Measurements from ENCODE around the gene GALNT15.

The GALNT15 gene

DNA sequence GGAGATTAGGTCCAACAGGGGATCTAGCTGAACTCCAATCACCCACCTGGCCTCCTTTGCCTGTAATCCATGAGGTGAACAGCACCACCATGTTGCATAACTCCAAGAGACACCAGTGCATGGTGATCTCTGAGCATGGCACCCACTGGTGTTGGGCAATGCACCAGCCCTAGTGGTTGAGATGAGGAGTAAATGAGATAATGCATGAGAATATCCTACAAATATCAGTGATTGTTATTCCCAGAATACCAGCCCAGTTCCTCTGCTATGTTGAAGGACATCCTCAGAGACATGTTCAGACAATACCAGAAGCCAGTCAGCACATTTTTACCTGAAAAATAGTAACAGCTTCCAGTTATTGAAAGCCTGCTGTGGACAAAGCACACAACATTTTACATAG lies 14.7 kb downstream of the GALNT15 start:
- Histone ChIP-seq H2AFZ (ENCODE audit: low read length) (no peak overlapping the region), H3K9me2 (ENCODE audit: low read depth, low read length) (no peaks in the 10 kb centered on the region), H3K27ac (ENCODE audit: low read depth, low read length, poor library complexity, severe bottlenecking) (no peak overlapping the region), H3K4me3 (ENCODE audit: low read depth, low read length, poor library complexity, severe bottlenecking) (no peak overlapping the region), H3K9me3 (ENCODE audit: low read length) (no peaks in the 10 kb centered on the region), H3K79me2 (ENCODE audit: insufficient read depth, low read length) (no peaks in the 10 kb centered on the region), H3F3A (ENCODE audit: insufficient read depth, low read length) (no peaks in the 10 kb centered on the region), H3K9ac (ENCODE audit: low read length) (no peak overlapping the region), H3K4me1 (ENCODE audit: insufficient read depth, low read length, severe bottlenecking) (no peaks in the 10 kb centered on the region), H3K27me3 (ENCODE audit: insufficient read depth, low read length) (peaks cover 3% of the 10 kb centered on the region; the same call in 1 of the 2 replicates), H3K36me3 (ENCODE audit: insufficient read depth, low read length) (no peaks in the 10 kb centered on the region), H3K4me2 (ENCODE audit: low read length) (no peak overlapping the region), H4K20me1 (ENCODE audit: insufficient read depth, low read length) (no peaks in the 10 kb centered on the region)
- TF ChIP-seq EZH2 (IDR thresholded peaks at IDR 0.05; ENCODE audit: borderline replicate concordance, low read length), result no peak
- TF ChIP-seq CTCF (IDR thresholded peaks at IDR 0.05; ENCODE audit: low read length), result no peak

DNA sequence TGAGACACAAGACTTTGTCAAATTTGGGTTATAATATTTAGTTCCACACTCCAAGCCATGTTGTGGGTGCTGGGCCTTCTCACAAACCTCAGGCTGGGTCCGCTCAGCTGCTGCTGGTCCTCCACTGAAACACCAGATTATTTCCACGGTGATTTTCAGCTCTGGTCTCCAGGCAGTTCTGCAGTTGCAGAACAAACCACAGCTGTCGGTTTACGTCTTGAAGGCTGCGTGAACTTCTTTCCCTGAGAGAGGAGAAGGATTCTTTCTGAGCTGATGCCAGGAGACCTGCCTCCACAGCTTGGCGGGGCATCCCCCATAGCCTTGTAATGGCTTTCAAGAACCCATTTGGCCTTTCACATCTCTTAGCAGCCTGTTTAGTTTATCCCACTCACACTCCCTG lies 16.2 kb downstream of the GALNT15 start:
- no peak overlapping the region for H3K4me3 ChIP-seq (ENCODE audit: low read depth, low read length, poor library complexity, severe bottlenecking)
- no peak overlapping the region for H3K4me2 ChIP-seq (ENCODE audit: low read length)
- TF ChIP-seq EZH2 (IDR thresholded peaks at IDR 0.05; ENCODE audit: borderline replicate concordance, low read length) (no peak), CTCF (IDR thresholded peaks at IDR 0.05; ENCODE audit: low read length) (no peak)
- no peaks in the 10 kb centered on the region for H3K9me3 ChIP-seq (ENCODE audit: low read length)
- no peak overlapping the region for H3K27ac ChIP-seq (ENCODE audit: low read depth, low read length, poor library complexity, severe bottlenecking)
- H3K9me2 ChIP-seq (ENCODE audit: low read depth, low read length), result no peaks in the 10 kb centered on the region
- no peaks in the 10 kb centered on the region for H4K20me1 ChIP-seq (ENCODE audit: insufficient read depth, low read length)
- H3K79me2 ChIP-seq (ENCODE audit: insufficient read depth, low read length), result no peaks in the 10 kb centered on the region
- H3K27me3 ChIP-seq (ENCODE audit: insufficient read depth, low read length), result peaks cover 3% of the 10 kb centered on the region; the same call in 1 of the 2 replicates
- H3K4me1 ChIP-seq (ENCODE audit: insufficient read depth, low read length, severe bottlenecking), result no peaks in the 10 kb centered on the region
- no peak overlapping the region for H3K9ac ChIP-seq (ENCODE audit: low read length)
- no peak overlapping the region for H2AFZ ChIP-seq (ENCODE audit: low read length)
- H3F3A ChIP-seq (ENCODE audit: insufficient read depth, low read length), result no peaks in the 10 kb centered on the region
- H3K36me3 ChIP-seq (ENCODE audit: insufficient read depth, low read length), result no peaks in the 10 kb centered on the region

- Histone ChIP-seq H3K4me2 (ENCODE audit: low read length) (no peak overlapping the region), H3K79me2 (ENCODE audit: insufficient read depth, low read length) (no peaks in the 10 kb centered on the region), H3K4me3 (ENCODE audit: low read depth, low read length, poor library complexity, severe bottlenecking) (no peak overlapping the region), H3F3A (ENCODE audit: insufficient read depth, low read length) (no peaks in the 10 kb centered on the region), H2AFZ (ENCODE audit: low read length) (no peak overlapping the region), H3K4me1 (ENCODE audit: insufficient read depth, low read length, severe bottlenecking) (no peaks in the 10 kb centered on the region), H3K9me3 (ENCODE audit: low read length) (no peaks in the 10 kb centered on the region), H4K20me1 (ENCODE audit: insufficient read depth, low read length) (no peaks in the 10 kb centered on the region), H3K36me3 (ENCODE audit: insufficient read depth, low read length) (no peaks in the 10 kb centered on the region), H3K9ac (ENCODE audit: low read length) (no peak overlapping the region), H3K27me3 (ENCODE audit: insufficient read depth, low read length) (peaks cover 3% of the 10 kb centered on the region; the same call in 1 of the 2 replicates), H3K27ac (ENCODE audit: low read depth, low read length, poor library complexity, severe bottlenecking) (no peak overlapping the region), H3K9me2 (ENCODE audit: low read depth, low read length) (no peaks in the 10 kb centered on the region)
- TF ChIP-seq CTCF (IDR thresholded peaks at IDR 0.05; ENCODE audit: low read length) (no peak), EZH2 (IDR thresholded peaks at IDR 0.05; ENCODE audit: borderline replicate concordance, low read length) (no peak)
Measured at GRCh38 chr3:16191591-16191990, 17.1 kb downstream of the GALNT15 start.
